Astrocyte of the spinal cord (primary cell): Measurements from ENCODE around the gene SGCA.
A peak's percentile ranks its signal among the peaks of the same experiment; 100 is the strongest.

Experiments used
- DNase-seq: peaks from one replicate; pipeline ENCODE4 v3.0.0; 2011; ENCODE audit warnings: low read depth, low spot score
- H3K4me3 ChIP-seq: 2 replicates; pipeline ENCODE4 v1.5.1; 2011; ENCODE audit warnings: low read depth, mild to moderate bottlenecking, low read length, moderate library complexity
- CTCF ChIP-seq: IDR thresholded peaks from 2 replicates; pipeline ENCODE4 v1.5.1; 2012; ENCODE audit warnings: low read depth, mild to moderate bottlenecking, low read length, inconsistent platforms
- in situ Hi-C: cut with HindIII; loops from 2 replicates; pipeline ENCODE4 v1.10.0; 2017; ENCODE audit warnings: low sequenced_read_pairs

The SGCA gene

GRCh38 chr17:50145532-50146229 lies 20.1 kb upstream of the SGCA start:
- no peak overlapping the region for H3K4me3 ChIP-seq
- in situ Hi-C loops, result no loop called here
- no peak for DNase-seq
- no peak for TF ChIP-seq CTCF

- DNase-seq, result no peak
- H3K4me3 ChIP-seq, result peak overlapping the region; percentile 82
- peak; percentile 10 for TF ChIP-seq CTCF
- in situ Hi-C loops, result no loop called here
These were observed 19.4 kb upstream of the SGCA start for GRCh38 chr17:50146230-50146926.

- no peak for DNase-seq
- H3K4me3 ChIP-seq, result peak overlapping the region; percentile 82
- in situ Hi-C loops, result no loop called here
- TF ChIP-seq CTCF, result no peak
These were observed 18.7 kb upstream of the SGCA start for GRCh38 chr17:50146927-50147665.

GRCh38 chr17:50147841-50148225 lies 18.0 kb upstream of the SGCA start:
- DNase-seq, result no peak
- in situ Hi-C loops, result no loop called here
- no peak for TF ChIP-seq CTCF

GRCh38 chr17:50148226-50149090 lies 17.3 kb upstream of the SGCA start:
- in situ Hi-C loops, result no loop called here
- peak overlapping the region; percentile 82 for H3K4me3 ChIP-seq
- TF ChIP-seq CTCF, result peak; percentile 27
- DNase-seq, result no peak

More at GRCh38 chr17:50147841-50148225, 18.0 kb upstream of the SGCA start:
- peak overlapping the region; percentile 82 for H3K4me3 ChIP-seq

GRCh38 chr17:50149091-50149416 lies 16.8 kb upstream of the SGCA start:
- TF ChIP-seq CTCF, result no peak
- no peak for DNase-seq
- peak overlapping the region; percentile 82 for H3K4me3 ChIP-seq
- in situ Hi-C loops, result no loop called here
